Measurements from ENCODE around the gene ACP4. TPM values are rescaled to one million over a fixed set of nuclear protein-coding genes. Genes with fewer than 3 reads are reported as not detected.
"Not testable (repeated sequence)": the region's sequence is repeated elsewhere in the genome, so short reads cannot be mapped to it uniquely, and the experiment has no call there.

The ACP4 gene
- total RNA-seq, 4 donors from 2014 or later: not detected

GRCh38 chr19:50759886-50760285 is 30.3 kb upstream of the ACP4 start:
- no peak for TF ChIP-seq POLR2A (IDR thresholded peaks at IDR 0.05)
- TF ChIP-seq CTCF (IDR thresholded peaks at IDR 0.05 in 4 of 5, conservative IDR thresholded peaks at IDR 0.05 in 1 of 5): no peak
- ATAC-seq (no peak), DNase-seq (no peak)
- in situ Hi-C loops (cut with MboI; ENCODE audit: low sequenced_read_pairs in 4 of 4): no loop called here
- no peaks in the 10 kb centered on the region for H3K9me3 ChIP-seq
- H3K4me1 ChIP-seq: no peaks in the 10 kb centered on the region
- intact Hi-C loops (cut with DNase I; ENCODE audit: low total_unique reads): no loop called here
- H3K27ac ChIP-seq: no peak overlapping the region
- H3K27me3 ChIP-seq: no peaks in the 10 kb centered on the region
- H3K36me3 ChIP-seq: no peaks in the 10 kb centered on the region
- no peak overlapping the region for H3K4me3 ChIP-seq

- DNase-seq; ATAC-seq; H3K4me1 ChIP-seq; in situ Hi-C loops (cut with MboI; ENCODE audit: low sequenced_read_pairs in 4 of 4); H3K27ac ChIP-seq; H3K27me3 ChIP-seq; intact Hi-C loops (cut with DNase I; ENCODE audit: low total_unique reads); H3K36me3 ChIP-seq; H3K9me3 ChIP-seq; H3K4me3 ChIP-seq: not testable (repeated sequence)
Observed at GRCh38 chr19:50761501-50761900, 28.7 kb upstream of the ACP4 start.

GRCh38 chr19:50763521-50763920 is 26.7 kb upstream of the ACP4 start:
- H3K4me3 ChIP-seq; intact Hi-C loops (cut with DNase I; ENCODE audit: low total_unique reads); H3K27me3 ChIP-seq; H3K4me1 ChIP-seq; in situ Hi-C loops (cut with MboI; ENCODE audit: low sequenced_read_pairs in 4 of 4); H3K36me3 ChIP-seq; H3K27ac ChIP-seq; H3K9me3 ChIP-seq; ATAC-seq; DNase-seq: not testable (repeated sequence)

- Histone ChIP-seq H3K36me3 (no peaks in the 10 kb centered on the region), H3K4me3 (no peak overlapping the region), H3K9me3 (no peaks in the 10 kb centered on the region), H3K27ac (no peak overlapping the region), H3K4me1 (no peaks in the 10 kb centered on the region), H3K27me3 (no peaks in the 10 kb centered on the region)
- no peak for TF ChIP-seq POLR2A (IDR thresholded peaks at IDR 0.05)
- no peak for TF ChIP-seq CTCF (IDR thresholded peaks at IDR 0.05 in 4 of 5, conservative IDR thresholded peaks at IDR 0.05 in 1 of 5)
- intact Hi-C loops (cut with DNase I; ENCODE audit: low total_unique reads) (no loop called here), in situ Hi-C loops (cut with MboI; ENCODE audit: low sequenced_read_pairs in 4 of 4) (no loop called here)
- DNase-seq: no peak
- no peak for ATAC-seq
Observed at GRCh38 chr19:50764409-50764808, 25.8 kb upstream of the ACP4 start.

DNA sequence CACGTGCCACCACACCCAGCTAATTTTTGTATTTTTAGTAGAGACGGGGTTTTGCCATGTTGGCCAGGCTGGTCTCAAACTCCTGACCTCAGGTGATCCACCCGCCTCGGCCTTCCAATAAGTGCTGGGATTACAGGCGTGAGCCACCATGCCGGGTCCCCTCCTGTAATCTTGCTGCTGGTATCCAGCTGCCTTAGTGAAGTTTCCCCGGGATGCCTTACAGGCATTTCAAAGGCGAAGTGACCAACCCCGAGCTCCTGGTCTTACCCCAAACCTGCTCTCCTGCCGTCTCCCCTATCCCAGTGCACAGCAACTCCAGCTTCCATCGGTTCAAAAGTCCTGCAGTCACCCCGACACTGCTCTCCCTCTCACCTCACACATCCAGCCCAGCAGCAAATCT is 23.5 kb upstream of the ACP4 start:
- in situ Hi-C loops (cut with MboI; ENCODE audit: low sequenced_read_pairs in 4 of 4); H3K36me3 ChIP-seq; DNase-seq; intact Hi-C loops (cut with DNase I; ENCODE audit: low total_unique reads); H3K9me3 ChIP-seq; ATAC-seq; H3K4me1 ChIP-seq; H3K4me3 ChIP-seq; H3K27me3 ChIP-seq; H3K27ac ChIP-seq: not testable (repeated sequence)

GRCh38 chr19:50767263-50767662 is 23.0 kb upstream of the ACP4 start:
- ATAC-seq; DNase-seq; H3K27ac ChIP-seq; intact Hi-C loops (cut with DNase I; ENCODE audit: low total_unique reads); H3K9me3 ChIP-seq; in situ Hi-C loops (cut with MboI; ENCODE audit: low sequenced_read_pairs in 4 of 4); H3K27me3 ChIP-seq; H3K4me3 ChIP-seq; H3K4me1 ChIP-seq; H3K36me3 ChIP-seq: not testable (repeated sequence)

- Histone ChIP-seq H3K27me3 (peaks cover 0 to 3% (median 0%) of the 10 kb centered on the region in 3 donors), H3K27ac (no peak overlapping the region)
- TF ChIP-seq CTCF (IDR thresholded peaks at IDR 0.05 in 4 of 5, conservative IDR thresholded peaks at IDR 0.05 in 1 of 5) (no peak), POLR2A (IDR thresholded peaks at IDR 0.05) (no peak)
Observed at GRCh38 chr19:50768277-50768676, 21.9 kb upstream of the ACP4 start.

DNA sequence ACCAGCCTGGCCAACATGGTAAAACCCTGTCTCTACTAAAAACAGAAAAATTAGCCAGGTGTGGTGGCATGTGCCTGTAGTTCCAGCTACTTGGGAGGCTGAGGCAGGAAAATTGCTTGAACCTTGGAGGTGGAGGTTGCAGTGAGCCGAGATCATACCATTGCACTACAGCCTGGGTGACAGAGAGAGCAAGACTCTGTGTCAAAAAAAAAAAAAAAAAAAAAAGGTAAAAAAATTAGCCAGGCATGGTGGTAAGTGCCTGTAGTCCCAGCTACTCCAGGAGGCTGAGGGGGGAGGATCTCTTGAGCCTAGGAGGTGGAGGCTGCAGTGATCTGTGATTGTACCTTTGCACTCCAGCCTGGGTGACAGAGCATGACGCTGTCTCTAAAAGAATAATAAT is 20.1 kb upstream of the ACP4 start, which contains the start of gene GPR32:
GPR32 (plus strand) TSS at position 301 of the 400 bp plus-strand sequence. CDS start 137 bp downstream, outside the sequence.
- in situ Hi-C loops (cut with MboI; ENCODE audit: low sequenced_read_pairs in 4 of 4); H3K36me3 ChIP-seq; H3K27ac ChIP-seq; intact Hi-C loops (cut with DNase I; ENCODE audit: low total_unique reads); H3K4me3 ChIP-seq; H3K27me3 ChIP-seq; DNase-seq; H3K4me1 ChIP-seq; ATAC-seq; H3K9me3 ChIP-seq: not testable (repeated sequence)

More at GRCh38 chr19:50768277-50768676, 21.9 kb upstream of the ACP4 start:
- Histone ChIP-seq H3K36me3 (no peaks in the 10 kb centered on the region), H3K4me3 (no peak overlapping the region), H3K4me1 (no peaks in the 10 kb centered on the region), H3K9me3 (no peaks in the 10 kb centered on the region)
- ATAC-seq: no peak
- intact Hi-C loops (cut with DNase I; ENCODE audit: low total_unique reads): no loop called here
- DNase-seq: no peak
- in situ Hi-C loops (cut with MboI; ENCODE audit: low sequenced_read_pairs in 4 of 4): no loop called here
